ENCODE results near the gene WDR45B.
"Not testable (repeated sequence)": the region's sequence is repeated elsewhere in the genome, so short reads cannot be mapped to it uniquely, and the experiment has no call there.

Gene WDR45B

DNA sequence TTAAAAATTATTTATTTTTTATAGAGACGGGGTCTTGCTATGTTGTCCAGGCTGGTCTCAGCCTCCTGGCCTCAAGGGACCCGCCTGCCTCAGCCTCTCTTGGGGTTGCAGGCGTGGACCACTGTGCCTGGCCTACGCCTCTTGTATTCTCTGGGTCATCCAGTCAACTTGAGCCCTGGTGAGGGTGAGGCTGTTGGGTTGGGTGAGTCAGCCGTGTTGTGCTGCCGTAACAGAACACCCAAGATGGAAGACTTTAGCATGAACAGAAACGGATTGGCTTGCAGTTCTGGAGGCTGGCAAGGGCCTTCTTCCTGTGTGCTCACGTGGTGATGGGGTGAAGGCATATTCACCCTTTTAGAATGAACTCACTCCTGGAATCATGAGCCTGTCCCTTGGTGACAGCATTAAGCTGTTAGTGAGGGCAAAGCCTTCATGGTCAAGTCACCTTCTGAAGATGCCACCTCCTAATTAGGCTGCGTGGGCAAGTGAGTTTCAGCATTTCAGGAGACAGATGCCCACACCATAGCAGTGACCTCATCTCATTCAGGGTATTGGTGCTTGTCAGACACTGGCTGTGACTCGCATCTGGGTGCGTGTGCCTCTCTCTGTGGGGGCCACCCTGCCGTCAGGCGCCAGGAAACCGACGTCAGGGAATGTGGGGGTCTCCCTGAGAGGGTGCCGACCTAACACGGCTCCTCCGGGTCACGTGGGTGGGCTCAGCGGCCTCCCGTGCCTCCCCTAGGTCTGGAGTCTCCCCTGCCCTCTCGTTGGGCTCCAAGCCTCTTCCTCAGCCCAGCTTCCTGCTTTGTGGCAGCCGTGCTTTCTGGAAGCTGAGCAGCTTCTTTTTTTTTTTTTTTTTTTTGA lies 49.8 kb downstream of the WDR45B start:
- no peak for DNase-seq

DNA sequence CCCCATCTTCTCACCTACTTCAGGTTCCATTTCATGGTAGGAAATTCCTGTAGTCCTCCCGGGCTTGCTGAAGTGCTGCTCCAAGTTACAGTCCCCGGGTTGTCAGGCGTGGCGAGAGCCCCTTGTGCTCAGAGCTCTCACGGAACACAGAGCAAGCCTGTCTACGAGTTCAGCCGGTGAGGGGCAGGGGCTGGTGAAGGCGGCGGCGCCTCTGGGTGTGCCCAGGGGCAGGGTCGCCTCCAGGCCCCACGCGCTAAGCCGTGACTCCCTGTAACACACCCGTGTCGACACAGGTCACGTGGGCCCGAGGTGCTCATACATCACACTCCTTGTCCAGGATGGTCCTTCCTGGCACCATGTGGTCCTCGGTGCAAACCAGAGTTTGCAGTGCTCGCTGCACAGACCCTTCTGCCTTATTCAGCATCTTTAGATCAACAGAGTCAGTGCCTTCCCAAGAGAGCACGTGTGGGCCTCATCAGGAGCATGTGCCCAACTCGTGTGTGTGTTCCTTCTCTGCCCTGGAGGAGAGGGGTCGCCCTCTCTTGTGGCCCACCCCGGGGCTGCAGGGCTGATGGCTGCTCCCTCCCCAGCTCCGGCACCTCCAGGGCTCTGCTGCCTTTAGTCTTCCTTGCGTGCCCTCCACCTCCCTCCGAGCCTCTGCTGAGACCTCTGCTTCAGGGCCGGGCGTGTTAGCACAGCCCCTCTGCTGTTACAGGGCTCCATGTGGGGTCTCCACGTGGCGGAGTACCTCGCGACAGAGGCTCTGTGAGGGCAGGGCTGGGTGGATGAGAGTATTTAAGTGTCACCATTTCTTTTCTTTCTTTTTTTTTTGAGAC lies 51.2 kb downstream of the WDR45B start:
- no peak for DNase-seq

GRCh38 chr17:82596296-82596695 lies 51.9 kb downstream of the WDR45B start:
- no peak for DNase-seq

DNA sequence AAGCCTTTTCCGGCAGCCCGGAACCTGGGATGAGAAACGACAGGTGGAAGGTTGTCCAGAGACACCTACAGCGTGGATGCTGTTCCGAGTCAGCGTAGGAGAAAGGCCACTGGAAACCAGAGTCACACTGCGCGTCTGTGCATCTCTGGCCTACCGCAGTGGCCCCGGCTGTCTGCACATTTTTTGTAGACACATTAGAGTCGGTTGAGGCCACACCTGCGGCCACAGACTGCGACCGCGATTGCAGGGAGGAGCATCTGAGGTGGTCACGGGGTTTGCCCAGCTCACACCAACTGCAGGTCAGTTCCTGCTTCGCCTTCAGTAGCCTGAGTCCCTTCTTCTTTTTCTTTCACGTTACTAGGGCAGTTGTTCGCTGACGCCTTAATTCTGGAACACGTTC lies 52.4 kb downstream of the WDR45B start:
- DNase-seq = no peak

- no peak for DNase-seq
Measured at GRCh38 chr17:82594571-82594970, 53.7 kb downstream of the WDR45B start.

DNA sequence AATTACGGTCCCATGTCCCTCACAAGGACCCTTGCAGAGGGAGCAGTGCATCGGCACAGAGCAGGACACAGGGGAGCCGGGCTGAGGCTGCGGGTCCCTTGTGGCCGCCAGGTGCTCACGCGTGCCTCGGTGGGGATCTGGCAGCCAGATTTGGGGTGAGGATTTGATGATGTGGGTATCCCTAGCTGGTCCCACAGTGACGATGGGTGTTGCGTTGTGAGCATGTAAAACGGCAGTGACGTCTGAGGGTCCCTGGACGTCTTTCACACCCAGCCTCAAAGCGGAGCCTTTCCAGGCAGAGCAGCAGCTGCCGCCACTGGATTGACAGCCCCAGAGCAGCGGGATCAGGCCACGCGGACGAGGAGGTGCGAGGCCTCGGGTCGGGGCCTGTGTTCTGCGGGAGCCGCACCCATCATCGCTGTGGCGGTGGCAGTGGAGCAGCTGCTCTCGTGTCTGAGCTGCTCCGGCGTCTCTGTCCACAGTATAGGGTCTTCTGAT lies 54.6 kb downstream of the WDR45B start:
- no peak for DNase-seq

- DNase-seq = peak; percentile 90 to 97
Measured at GRCh38 chr17:82592767-82593589, 55.3 kb downstream of the WDR45B start.

DNA sequence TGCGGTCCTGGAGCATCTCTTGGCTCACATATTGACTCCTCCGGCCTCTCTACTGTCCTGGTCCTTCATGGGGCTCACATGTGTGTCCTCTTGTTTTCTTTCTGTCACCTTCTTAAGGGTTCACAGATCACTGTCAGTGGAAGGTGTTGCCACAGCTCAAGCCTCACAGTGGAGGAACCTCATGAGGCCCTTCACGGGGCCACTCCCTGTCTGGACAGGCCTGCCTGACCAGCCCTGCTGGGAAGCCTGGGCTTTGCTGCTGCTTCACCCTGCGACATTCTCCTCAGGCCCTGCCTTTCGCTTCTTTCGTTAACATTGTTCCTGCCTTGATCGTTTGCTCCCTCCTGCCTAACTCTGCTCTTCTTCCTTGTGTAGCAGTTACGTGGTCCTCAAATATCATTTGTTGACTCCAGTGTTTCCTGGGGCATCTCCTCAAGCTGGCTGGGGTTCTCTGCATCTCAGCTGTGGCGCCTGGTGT lies 55.9 kb downstream of the WDR45B start:
- DNase-seq = no peak

DNA sequence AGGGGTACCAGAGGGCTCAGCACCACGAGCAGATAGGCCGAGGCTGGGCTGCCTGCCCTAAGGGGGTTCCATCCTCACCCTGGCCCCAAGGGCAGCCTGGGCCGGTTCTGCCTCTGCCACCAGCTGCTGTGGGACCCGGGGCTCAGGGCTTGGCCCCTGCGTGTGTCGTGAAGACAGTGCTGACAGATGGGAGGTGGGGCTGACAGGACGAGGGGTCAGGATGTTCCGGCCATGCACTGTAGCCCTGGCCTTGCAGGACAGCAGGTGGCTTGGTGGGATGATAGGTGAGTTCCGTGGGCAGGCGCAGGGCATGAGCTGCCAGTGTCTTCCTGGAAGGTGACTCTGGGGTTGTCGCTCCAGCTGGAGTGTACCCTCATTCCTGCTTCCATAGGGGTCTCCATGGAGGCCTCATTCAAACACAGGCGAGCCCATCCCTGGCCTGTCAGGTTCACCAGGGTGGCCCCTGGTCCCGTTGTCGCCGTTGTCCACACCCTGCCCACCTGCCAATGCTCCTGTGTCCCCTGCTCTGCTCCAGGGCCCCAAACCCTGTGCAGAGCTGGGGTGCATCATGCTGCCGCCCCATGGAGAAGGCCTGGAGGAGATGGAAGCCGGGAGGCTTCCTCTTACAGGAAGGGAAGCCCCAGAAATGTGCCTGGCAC lies 57.2 kb downstream of the WDR45B start:
- DNase-seq = no peak

- no peak for DNase-seq
Measured at GRCh38 chr17:82590216-82590615, 58.0 kb downstream of the WDR45B start.

- no peak for DNase-seq
Measured at GRCh38 chr17:82589851-82590180, 58.4 kb downstream of the WDR45B start.

GRCh38 chr17:82588266-82589175 lies 59.7 kb downstream of the WDR45B start:
- no peak for DNase-seq

GRCh38 chr17:82587234-82588086 lies 60.8 kb downstream of the WDR45B start:
- no peak for DNase-seq

GRCh38 chr17:82586576-82587233 lies 61.5 kb downstream of the WDR45B start:
- no peak for DNase-seq

- not testable (repeated sequence) for DNase-seq
Measured at GRCh38 chr17:82585935-82586575, 62.2 kb downstream of the WDR45B start.

DNA sequence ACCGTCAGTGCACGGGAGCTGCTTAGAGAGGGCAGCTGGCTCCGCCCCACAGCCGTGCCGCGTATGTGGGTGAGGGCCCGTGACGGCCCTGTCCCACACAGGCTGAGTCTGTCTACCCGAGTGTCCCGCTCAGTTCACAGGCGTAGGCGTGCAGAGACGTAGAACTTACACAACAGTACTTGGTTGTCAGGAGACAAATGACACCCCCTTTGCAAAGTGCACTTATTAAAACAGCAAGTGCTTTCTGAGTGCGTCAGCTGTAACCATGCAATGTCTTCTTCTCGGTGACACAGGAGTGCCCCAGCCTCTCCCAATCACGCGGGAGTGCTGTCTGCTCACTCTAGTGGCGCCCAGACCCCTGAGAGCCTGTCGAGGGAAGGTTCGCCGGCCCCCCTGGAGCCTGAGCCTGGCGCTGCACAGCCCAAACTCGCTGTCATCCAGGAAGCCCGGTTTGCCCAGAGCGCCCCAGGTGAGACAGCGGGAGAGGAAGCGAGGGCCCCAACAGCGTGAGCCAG lies 64.5 kb downstream of the WDR45B start:
- DNase-seq = no peak

- no peak for DNase-seq
Measured at GRCh38 chr17:82582709-82583108, 65.5 kb downstream of the WDR45B start.

- DNase-seq = no peak
Measured at GRCh38 chr17:82582213-82582612, 66.0 kb downstream of the WDR45B start.

GRCh38 chr17:82579969-82580368 lies 68.3 kb downstream of the WDR45B start:
- not testable (repeated sequence) for DNase-seq
